ENCODE data around the gene APBB1IP. TPM values are rescaled to one million over a fixed set of nuclear protein-coding genes. Genes with fewer than 3 reads are reported as not detected.
"Not testable (repeated sequence)": the region's sequence is repeated elsewhere in the genome, so short reads cannot be mapped to it uniquely, and the experiment has no call there.

Gene APBB1IP
- total and polyA plus RNA-seq, 5 donors: 2.8 to 8.4 (median 6.7) TPM

GRCh38 chr10:26491276-26491675 is 53.1 kb downstream of the APBB1IP start:
- Histone ChIP-seq H3K4me1 (ENCODE audit: control insufficient read depth, insufficient read depth, low read length) (peaks cover 2% of the 10 kb centered on the region), H3K4me3 (ENCODE audit: low read length) (no peak overlapping the region), H3K27me3 (ENCODE audit: control insufficient read depth, insufficient read depth) (no peaks in the 10 kb centered on the region), H3K27ac (ENCODE audit: low read length) (no peak overlapping the region), H3K9me3 (ENCODE audit: control insufficient read depth, low read length) (no peaks in the 10 kb centered on the region)
- intact Hi-C loops (cut with DNase I): no loop called here
- ATAC-seq (no peak), DNase-seq (no peak)
- 64% methylated on average over 3 of the region's 3 CpGs for WGBS

DNA sequence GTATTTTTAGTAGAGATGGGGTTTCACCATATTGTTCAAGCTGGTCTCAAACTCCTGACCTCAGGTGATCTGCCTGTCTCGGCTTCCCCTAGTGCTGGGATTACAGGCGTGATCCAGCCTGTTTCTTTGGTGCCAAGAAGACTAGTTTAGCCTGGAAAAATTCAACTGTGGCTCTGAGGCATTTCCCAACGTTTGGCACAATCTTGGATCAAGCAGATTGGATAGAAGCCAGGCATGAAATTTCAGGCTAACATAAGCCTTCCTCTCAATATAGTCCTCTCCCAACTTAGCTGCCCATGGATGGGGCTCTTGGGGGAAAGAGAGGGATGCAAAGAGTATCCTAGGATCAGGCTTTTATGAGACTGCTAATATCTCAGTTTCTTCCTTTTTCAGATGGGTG is 53.8 kb downstream of the APBB1IP start:
- no peaks in the 10 kb centered on the region for H3K9me3 ChIP-seq (ENCODE audit: control insufficient read depth, low read length)
- no peak for DNase-seq
- no peak overlapping the region for H3K27ac ChIP-seq (ENCODE audit: low read length)
- no peak overlapping the region for H3K4me3 ChIP-seq (ENCODE audit: low read length)
- ATAC-seq: peak; percentile 50
- intact Hi-C loops (cut with DNase I): no loop called here
- H3K27me3 ChIP-seq (ENCODE audit: control insufficient read depth, insufficient read depth): no peaks in the 10 kb centered on the region
- WGBS: 40% methylated on average over 3 of the region's 3 CpGs
- peaks cover 2% of the 10 kb centered on the region for H3K4me1 ChIP-seq (ENCODE audit: control insufficient read depth, insufficient read depth, low read length)

- 79% methylated on average over 9 of the region's 9 CpGs for WGBS
- H3K9me3 ChIP-seq (ENCODE audit: control insufficient read depth, low read length); ATAC-seq; H3K4me1 ChIP-seq (ENCODE audit: control insufficient read depth, insufficient read depth, low read length); H3K27ac ChIP-seq (ENCODE audit: low read length); H3K4me3 ChIP-seq (ENCODE audit: low read length); intact Hi-C loops (cut with DNase I); DNase-seq; H3K27me3 ChIP-seq (ENCODE audit: control insufficient read depth, insufficient read depth): not testable (repeated sequence)
These were observed 54.6 kb downstream of the APBB1IP start for GRCh38 chr10:26492725-26493124.

DNA sequence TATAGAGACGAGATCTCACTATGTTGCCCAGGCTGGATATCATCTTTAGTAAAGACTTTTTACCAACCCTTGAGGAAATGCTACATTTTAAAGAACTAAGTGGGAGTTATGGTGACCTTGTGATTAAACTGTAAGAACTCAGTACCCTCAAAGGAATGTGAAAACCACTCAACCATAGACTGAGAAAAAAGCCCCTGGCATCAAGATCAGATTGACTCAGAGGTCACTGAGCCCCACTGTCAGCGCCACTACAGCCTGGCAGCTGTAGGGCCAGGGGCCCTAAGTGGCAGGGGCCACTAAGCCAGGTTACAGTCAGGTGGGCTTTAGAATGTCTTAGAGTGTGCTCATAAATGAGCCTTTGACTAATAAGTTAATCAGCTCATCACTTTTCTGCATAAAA is 55.9 kb downstream of the APBB1IP start:
- Histone ChIP-seq H3K27me3 (ENCODE audit: control insufficient read depth, insufficient read depth) (no peaks in the 10 kb centered on the region), H3K4me1 (ENCODE audit: control insufficient read depth, insufficient read depth, low read length) (no peaks in the 10 kb centered on the region), H3K9me3 (ENCODE audit: control insufficient read depth, low read length) (no peaks in the 10 kb centered on the region), H3K4me3 (ENCODE audit: low read length) (no peak overlapping the region), H3K27ac (ENCODE audit: low read length) (no peak overlapping the region)
- WGBS: 82% methylated on average over 2 of the region's 2 CpGs
- DNase-seq: no peak
- intact Hi-C loops (cut with DNase I): no loop called here
- no peak for ATAC-seq

- intact Hi-C loops (cut with DNase I): no loop called here
- DNase-seq (no peak), ATAC-seq (no peak)
- H3K27me3 ChIP-seq (ENCODE audit: control insufficient read depth, insufficient read depth): no peaks in the 10 kb centered on the region
- H3K4me3 ChIP-seq (ENCODE audit: low read length): no peak overlapping the region
- H3K27ac ChIP-seq (ENCODE audit: low read length): no peak overlapping the region
- H3K9me3 ChIP-seq (ENCODE audit: control insufficient read depth, low read length): no peaks in the 10 kb centered on the region
- no peaks in the 10 kb centered on the region for H3K4me1 ChIP-seq (ENCODE audit: control insufficient read depth, insufficient read depth, low read length)
These were observed 61.3 kb downstream of the APBB1IP start for GRCh38 chr10:26499426-26499825.

DNA sequence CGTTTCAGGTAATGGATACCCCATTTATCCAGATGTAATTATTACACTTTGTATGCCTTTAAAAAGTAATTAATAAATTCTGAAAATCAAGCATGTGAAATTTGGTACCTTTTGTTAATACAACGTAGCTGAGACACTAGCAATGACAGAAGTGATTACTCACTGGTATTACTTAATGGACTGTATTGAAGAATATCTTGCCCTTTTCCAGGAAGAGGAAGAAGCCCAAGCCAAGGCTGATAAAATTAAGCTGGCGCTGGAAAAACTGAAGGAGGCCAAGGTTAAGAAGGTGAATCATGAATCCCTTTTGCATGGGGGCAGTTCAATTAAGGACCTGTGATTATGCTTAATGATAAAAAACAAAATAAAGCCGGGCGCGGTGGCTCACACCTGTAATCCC is 64.8 kb downstream of the APBB1IP start:
- WGBS: 78% methylated on average over 6 of the region's 6 CpGs
- no peaks in the 10 kb centered on the region for H3K4me1 ChIP-seq (ENCODE audit: control insufficient read depth, insufficient read depth, low read length)
- intact Hi-C loops (cut with DNase I): no loop called here
- no peaks in the 10 kb centered on the region for H3K9me3 ChIP-seq (ENCODE audit: control insufficient read depth, low read length)
- no peak for DNase-seq
- ATAC-seq: peak in 1 of 2 donors; percentile 76
- no peak overlapping the region for H3K27ac ChIP-seq (ENCODE audit: low read length)
- no peak overlapping the region for H3K4me3 ChIP-seq (ENCODE audit: low read length)
- H3K27me3 ChIP-seq (ENCODE audit: control insufficient read depth, insufficient read depth): no peaks in the 10 kb centered on the region

GRCh38 chr10:26503911-26504310 is 65.8 kb downstream of the APBB1IP start:
- Histone ChIP-seq H3K27ac (ENCODE audit: low read length) (no peak overlapping the region), H3K27me3 (ENCODE audit: control insufficient read depth, insufficient read depth) (no peaks in the 10 kb centered on the region), H3K9me3 (ENCODE audit: control insufficient read depth, low read length) (no peaks in the 10 kb centered on the region), H3K4me3 (ENCODE audit: low read length) (no peak overlapping the region), H3K4me1 (ENCODE audit: control insufficient read depth, insufficient read depth, low read length) (no peaks in the 10 kb centered on the region)
- intact Hi-C loops (cut with DNase I): no loop called here
- DNase-seq (no peak), ATAC-seq (no peak)
- WGBS: 55% methylated on average over 3 of the region's 3 CpGs

GRCh38 chr10:26504429-26504828 is 66.3 kb downstream of the APBB1IP start:
- intact Hi-C loops (cut with DNase I); H3K27me3 ChIP-seq (ENCODE audit: control insufficient read depth, insufficient read depth); ATAC-seq; H3K4me3 ChIP-seq (ENCODE audit: low read length); H3K4me1 ChIP-seq (ENCODE audit: control insufficient read depth, insufficient read depth, low read length); H3K27ac ChIP-seq (ENCODE audit: low read length); H3K9me3 ChIP-seq (ENCODE audit: control insufficient read depth, low read length); DNase-seq: not testable (repeated sequence)
- WGBS: 91% methylated on average over 10 of the region's 10 CpGs

DNA sequence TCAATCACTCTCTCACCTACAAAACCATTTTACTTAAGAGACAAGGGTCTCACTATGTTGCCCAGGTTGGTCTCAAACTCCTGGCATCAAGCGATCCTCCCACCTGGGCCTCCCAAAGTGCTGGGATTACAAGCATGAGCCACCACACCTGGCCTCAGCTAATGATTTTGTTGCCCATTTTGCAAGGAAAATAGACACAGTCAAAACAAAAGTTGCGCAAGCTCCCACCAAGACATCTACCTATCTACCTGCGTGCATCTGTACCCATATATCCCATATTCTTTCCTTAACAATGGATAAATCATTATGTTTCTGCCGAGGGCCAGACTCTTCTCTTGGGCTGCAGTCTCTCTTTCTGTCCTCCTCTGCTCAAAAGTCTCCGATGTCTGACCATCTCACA is 67.3 kb downstream of the APBB1IP start:
- H3K9me3 ChIP-seq (ENCODE audit: control insufficient read depth, low read length): no peaks in the 10 kb centered on the region
- no peaks in the 10 kb centered on the region for H3K4me1 ChIP-seq (ENCODE audit: control insufficient read depth, insufficient read depth, low read length)
- intact Hi-C loops (cut with DNase I): no loop called here
- 92% methylated on average over 5 of the region's 5 CpGs for WGBS
- no peak overlapping the region for H3K4me3 ChIP-seq (ENCODE audit: low read length)
- H3K27ac ChIP-seq (ENCODE audit: low read length): no peak overlapping the region
- no peak for ATAC-seq
- no peak for DNase-seq
- no peaks in the 10 kb centered on the region for H3K27me3 ChIP-seq (ENCODE audit: control insufficient read depth, insufficient read depth)

DNA sequence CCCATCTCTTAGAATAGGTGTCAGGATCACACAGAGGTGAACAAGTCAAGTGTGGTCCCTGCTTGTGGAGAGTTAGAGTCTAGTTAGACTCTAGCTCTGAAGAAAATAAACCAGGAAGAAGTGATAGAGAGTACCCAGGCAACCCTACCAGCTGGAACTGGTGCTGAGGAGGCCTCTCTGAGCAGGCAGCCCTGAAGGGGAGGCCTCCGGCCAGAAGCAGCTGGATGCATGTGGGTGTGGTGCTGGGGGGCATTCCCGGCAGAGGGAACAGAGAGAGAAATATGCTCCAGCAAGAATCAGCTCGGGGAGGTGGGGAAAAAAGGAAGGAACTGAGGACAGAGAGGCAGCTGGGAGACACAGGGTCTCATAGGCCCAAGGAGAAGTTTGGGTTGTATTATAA is 68.6 kb downstream of the APBB1IP start:
- DNase-seq (no peak), ATAC-seq (no peak)
- H3K4me1 ChIP-seq (ENCODE audit: control insufficient read depth, insufficient read depth, low read length): no peaks in the 10 kb centered on the region
- no peak overlapping the region for H3K27ac ChIP-seq (ENCODE audit: low read length)
- H3K4me3 ChIP-seq (ENCODE audit: low read length): no peak overlapping the region
- H3K27me3 ChIP-seq (ENCODE audit: control insufficient read depth, insufficient read depth): no peaks in the 10 kb centered on the region
- H3K9me3 ChIP-seq (ENCODE audit: control insufficient read depth, low read length): no peaks in the 10 kb centered on the region
- intact Hi-C loops (cut with DNase I): no loop called here
- WGBS: 75% methylated on average over 3 of the region's 3 CpGs

- no peaks in the 10 kb centered on the region for H3K9me3 ChIP-seq (ENCODE audit: control insufficient read depth, low read length)
- H3K4me1 ChIP-seq (ENCODE audit: control insufficient read depth, insufficient read depth, low read length): no peaks in the 10 kb centered on the region
- H3K4me3 ChIP-seq (ENCODE audit: low read length): no peak overlapping the region
- intact Hi-C loops (cut with DNase I): no loop called here
- ATAC-seq (no peak), DNase-seq (no peak)
- H3K27me3 ChIP-seq (ENCODE audit: control insufficient read depth, insufficient read depth): no peaks in the 10 kb centered on the region
- H3K27ac ChIP-seq (ENCODE audit: low read length): no peak overlapping the region
These were observed 69.3 kb downstream of the APBB1IP start for GRCh38 chr10:26507441-26507840.

- intact Hi-C loops (cut with DNase I): no loop called here
- no peaks in the 10 kb centered on the region for H3K9me3 ChIP-seq (ENCODE audit: control insufficient read depth, low read length)
- no peak for DNase-seq
- no peak overlapping the region for H3K4me3 ChIP-seq (ENCODE audit: low read length)
- no peak for ATAC-seq
- H3K4me1 ChIP-seq (ENCODE audit: control insufficient read depth, insufficient read depth, low read length): no peaks in the 10 kb centered on the region
- H3K27ac ChIP-seq (ENCODE audit: low read length): no peak overlapping the region
- WGBS: 90% methylated on average over 4 of the region's 4 CpGs
- H3K27me3 ChIP-seq (ENCODE audit: control insufficient read depth, insufficient read depth): no peaks in the 10 kb centered on the region
These were observed 69.9 kb downstream of the APBB1IP start for GRCh38 chr10:26508016-26508415.

All from right cardiac atrium (tissue), 5 donors.